HCT116 (cell line): ENCODE measurements around the gene FRMD4A.

Experiments used
- ATF3 ChIP-seq: IDR thresholded peaks from 2 replicates; pipeline ENCODE4 v1.6.1; 2012
- CTCF ChIP-seq, 3 experiments: fragments of 200-600 bp in 1 of 3; sonication (generic) in 1 of 3; IDR thresholded peaks in 2 of 3; conservative IDR thresholded peaks in 1 of 3; 2 replicates each; pipeline ENCODE4 v1.5.1; 2012 to 2017; ENCODE audit warnings: low read depth in 2 of 3, low read length in 2 of 3, antibody characterized with exemption in 1 of 3, borderline replicate concordance in 1 of 3, control low read depth in 1 of 3, mild to moderate bottlenecking in 1 of 3, mixed read lengths in 1 of 3, mixed run types in 1 of 3, moderate library complexity in 1 of 3; ENCODE audit not compliant: insufficient read depth in 1 of 3
- EZH2 ChIP-seq: fragments of 200-600 bp; sonication (generic); IDR thresholded peaks from 2 replicates; pipeline ENCODE4 v1.6.1; 2017; ENCODE audit warnings: antibody characterized with exemption, mixed run types
- EZH2phosphoT487 ChIP-seq: fragments of 200-600 bp; IDR thresholded peaks from 2 replicates; pipeline ENCODE4 v1.6.1; 2018; ENCODE audit warnings: antibody characterized with exemption, borderline replicate concordance
- JUND ChIP-seq: IDR thresholded peaks from 2 replicates; pipeline ENCODE4 v1.6.1; 2012
- MAX ChIP-seq: IDR thresholded peaks from 2 replicates; pipeline ENCODE4 v1.6.1; 2012
- POLR2A ChIP-seq: IDR thresholded peaks from 2 replicates; pipeline ENCODE4 v1.7.0; 2011; ENCODE audit warnings: borderline replicate concordance; ENCODE audit not compliant: insufficient read depth, insufficient read length; ENCODE audit errors: extremely low read depth
- POLR2AphosphoS5 ChIP-seq: IDR thresholded peaks from 2 replicates; pipeline ENCODE4 v1.6.1; 2011; ENCODE audit warnings: mild to moderate bottlenecking, low read depth, low read length, moderate library complexity
- RAD21 ChIP-seq: IDR thresholded peaks from 2 replicates; pipeline ENCODE4 v1.6.1; 2012; ENCODE audit warnings: low read depth, mild to moderate bottlenecking
- SIN3A ChIP-seq: IDR thresholded peaks from 2 replicates; pipeline ENCODE4 v1.6.1; 2012; ENCODE audit warnings: low read depth
- SP1 ChIP-seq: IDR thresholded peaks from 2 replicates; pipeline ENCODE4 v1.6.1; 2012; ENCODE audit warnings: low read depth
- ZBTB33 ChIP-seq: IDR thresholded peaks from 2 replicates; pipeline ENCODE4 v1.6.1; 2011; ENCODE audit warnings: mild to moderate bottlenecking, low read length, moderate library complexity; ENCODE audit not compliant: insufficient replicate concordance; ENCODE audit errors: extremely low read depth
- ZNF274 ChIP-seq: fragments of 200-500 bp; sonication (Bioruptor generic); IDR thresholded peaks from 2 replicates; pipeline ENCODE4 v1.6.1; 2014; ENCODE audit warnings: mild to moderate bottlenecking, low read depth, low read length, inconsistent platforms

GRCh38 chr10:13731799-13732198 lies 598.9 kb downstream of the FRMD4A start:
- TF ChIP-seq CTCF (IDR thresholded peaks at IDR 0.05 in 2 of 3, conservative IDR thresholded peaks at IDR 0.05 in 1 of 3; ENCODE audit: borderline replicate concordance in 1 of 3, insufficient read depth in 1 of 3, low read depth in 2 of 3, low read length in 2 of 3), result no peak
- TF ChIP-seq POLR2AphosphoS5, result no peak
- TF ChIP-seq POLR2A, result no peak
- TF ChIP-seq SP1, result no peak
- no peak for TF ChIP-seq EZH2
- TF ChIP-seq ATF3, result no peak
- no peak for TF ChIP-seq EZH2phosphoT487
- TF ChIP-seq JUND, result no peak
- no peak for TF ChIP-seq SIN3A
- no peak for TF ChIP-seq MAX
- no peak for TF ChIP-seq RAD21
- TF ChIP-seq ZNF274, result no peak
- TF ChIP-seq ZBTB33, result no peak
